ENCODE measurements around the gene TXN. TPM values are rescaled to one million over a fixed set of nuclear protein-coding genes. Genes with fewer than 3 reads are reported as not detected.

TXN gene
- total RNA-seq, 2 donors from 2014 or later, result 498 to 600 TPM

GRCh38 chr9:110282739-110283081, 26.4 kb upstream of the TXN start:
- TF ChIP-seq CTCF (IDR thresholded peaks at IDR 0.05), result no peak
- Histone ChIP-seq H3K4me3 (no peak overlapping the region), H3K9ac (ENCODE audit: low read depth in 2 of 2, low read length in 2 of 2) (no peak overlapping the region), H3K9me3 (no peaks in the 10 kb centered on the region), H3K4me1 (no peaks in the 10 kb centered on the region), H3K27ac (peak overlapping the region; percentile 61), H3K27me3 (no peaks in the 10 kb centered on the region), H3K36me3 (no peaks in the 10 kb centered on the region)
- DNase-seq, result no peak
- intact Hi-C loops (cut with DNase I), result no loop called here

- Histone ChIP-seq H3K4me3 (no peak overlapping the region), H3K27ac (peak overlapping the region; percentile 61), H3K4me1 (no peaks in the 10 kb centered on the region), H3K36me3 (no peaks in the 10 kb centered on the region), H3K9ac (ENCODE audit: low read depth in 2 of 2, low read length in 2 of 2) (no peak overlapping the region), H3K27me3 (no peaks in the 10 kb centered on the region), H3K9me3 (no peaks in the 10 kb centered on the region)
- no peak for DNase-seq
- intact Hi-C loops (cut with DNase I), result no loop called here
- TF ChIP-seq CTCF (IDR thresholded peaks at IDR 0.05), result no peak
These were observed 25.9 kb upstream of the TXN start for GRCh38 chr9:110282018-110282738.

- no peak for TF ChIP-seq CTCF (IDR thresholded peaks at IDR 0.05)
- H3K36me3 ChIP-seq, result no peaks in the 10 kb centered on the region
- H3K4me1 ChIP-seq, result no peaks in the 10 kb centered on the region
- H3K27me3 ChIP-seq, result no peaks in the 10 kb centered on the region
- intact Hi-C loops (cut with DNase I), result no loop called here
- H3K9ac ChIP-seq (ENCODE audit: low read depth in 2 of 2, low read length in 2 of 2), result no peak overlapping the region
- DNase-seq, result no peak
- no peak overlapping the region for H3K4me3 ChIP-seq
- no peaks in the 10 kb centered on the region for H3K9me3 ChIP-seq
- H3K27ac ChIP-seq, result no peak overlapping the region
These were observed 21.9 kb upstream of the TXN start for GRCh38 chr9:110278080-110278707.

- Histone ChIP-seq H3K27ac (no peak overlapping the region), H3K4me1 (no peaks in the 10 kb centered on the region), H3K9ac (ENCODE audit: low read depth in 2 of 2, low read length in 2 of 2) (no peak overlapping the region), H3K4me3 (no peak overlapping the region), H3K9me3 (no peaks in the 10 kb centered on the region), H3K27me3 (no peaks in the 10 kb centered on the region), H3K36me3 (no peaks in the 10 kb centered on the region)
- intact Hi-C loops (cut with DNase I), result no loop called here
- no peak for TF ChIP-seq CTCF (IDR thresholded peaks at IDR 0.05)
- no peak for DNase-seq
These were observed 20.5 kb upstream of the TXN start for GRCh38 chr9:110276781-110277180.

GRCh38 chr9:110270211-110270995, 14.1 kb upstream of the TXN start:
- no peak overlapping the region for H3K4me3 ChIP-seq
- H3K27me3 ChIP-seq, result no peaks in the 10 kb centered on the region
- H3K9me3 ChIP-seq, result no peaks in the 10 kb centered on the region

More at GRCh38 chr9:110270211-110270995, 14.1 kb upstream of the TXN start:
- no peak for DNase-seq
- no peak overlapping the region for H3K27ac ChIP-seq
- TF ChIP-seq CTCF (IDR thresholded peaks at IDR 0.05), result no peak
- no peaks in the 10 kb centered on the region for H3K36me3 ChIP-seq
- intact Hi-C loops (cut with DNase I), result no loop called here
- H3K4me1 ChIP-seq, result no peaks in the 10 kb centered on the region
- no peak overlapping the region for H3K9ac ChIP-seq (ENCODE audit: low read depth in 2 of 2, low read length in 2 of 2)
